H1 (cell line): ENCODE data around the gene PAPOLA. TPM values are rescaled to one million over a fixed set of nuclear protein-coding genes. Genes with fewer than 3 reads are reported as not detected.

Experiments used
- CTCF ChIA-PET: fragments of 300-600 bp; sonication (Branson Sonifier 250); formaldehyde crosslinking; loops from one replicate; lab custom pipeline; 2021; ENCODE audit not compliant: partially characterized antibody; lab: Charles Lee
- POLR2A ChIA-PET: fragments of 300-600 bp; sonication (Branson Sonifier 250); formaldehyde crosslinking; loops from one replicate; lab custom pipeline; 2021; ENCODE audit warnings: inconsistent platforms; ENCODE audit not compliant: partially characterized antibody; lab: Charles Lee
- DNase-seq, 2 experiments: peaks; one replicate each; pipeline versions ENCODE4 v3.0.0 to v3.0.0-alpha.2; 2010 to 2022; ENCODE audit warnings: low spot score in 2 of 2, low read depth in 1 of 2, mixed read lengths in 1 of 2
- FAIRE-seq: peaks from 2 replicates; lab custom pipeline; 2011; peaks lifted over from hg19 to GRCh38; lab: Jason Lieb, UNC
- H2AFZ ChIP-seq: 2 replicates; pipeline ENCODE4 v1.8.1; 2012; ENCODE audit warnings: low read length, inconsistent platforms
- H2AK5ac ChIP-seq: 2 replicates; pipeline ENCODE4 v1.6.1; 2013; ENCODE audit warnings: low read depth, low read length
- H2BK120ac ChIP-seq: replicated peaks from 2 replicates; pipeline ENCODE3; 2013; ENCODE audit warnings: low read depth, low read length, inconsistent platforms
- H2BK12ac ChIP-seq: 2 replicates; pipeline ENCODE4 v1.6.1; 2013; ENCODE audit warnings: low read depth, low read length
- H2BK15ac ChIP-seq: 2 replicates; pipeline ENCODE4 v1.6.1; 2013; ENCODE audit warnings: low read length
- H2BK20ac ChIP-seq: 2 replicates; pipeline ENCODE4 v1.6.1; 2013; ENCODE audit warnings: low read length
- H2BK5ac ChIP-seq: 2 replicates; pipeline ENCODE4 v1.6.1; 2013; ENCODE audit warnings: low read depth, low read length
- H3K14ac ChIP-seq: 2 replicates; pipeline ENCODE4 v1.6.1; 2013; ENCODE audit warnings: inconsistent platforms; ENCODE audit not compliant: insufficient read length
- H3K18ac ChIP-seq: 2 replicates; pipeline ENCODE4 v1.6.1; 2013; ENCODE audit warnings: low read length; ENCODE audit errors: extremely low read depth
- H3K23ac ChIP-seq: 2 replicates; pipeline ENCODE4 v1.6.1; 2013; ENCODE audit warnings: inconsistent platforms; ENCODE audit not compliant: insufficient read length
- H3K23me2 ChIP-seq: 2 replicates; pipeline ENCODE4 v1.6.1; 2013; ENCODE audit warnings: low read depth, low read length
- H3K27ac ChIP-seq: 2 replicates; pipeline ENCODE4 v1.6.1; 2011; ENCODE audit warnings: low read depth, low read length, inconsistent platforms
- H3K27me3 ChIP-seq, 4 experiments: replicated peaks in 1 of 4; 1 replicate in 1 of 4; 2 replicates in 3 of 4; pipeline versions ENCODE4 v1.6.1 to v1.8.1; 2011 to 2013; ENCODE audit warnings: low read length in 3 of 4, mild to moderate bottlenecking in 3 of 4, inconsistent platforms in 2 of 4, mixed read lengths in 2 of 4, moderate library complexity in 1 of 4; ENCODE audit not compliant: control insufficient read depth in 3 of 4, insufficient read depth in 3 of 4; ENCODE audit errors: extremely low read depth in 1 of 4
- H3K36me3 ChIP-seq, 4 experiments: 2 replicates each; pipeline versions ENCODE4 v1.6.1 to v1.8.1; 2011 to 2013; ENCODE audit warnings: mild to moderate bottlenecking in 4 of 4, low read length in 3 of 4, moderate library complexity in 2 of 4, control low read depth in 1 of 4, inconsistent platforms in 1 of 4; ENCODE audit not compliant: insufficient read depth in 4 of 4, control insufficient read depth in 2 of 4
- H3K4ac ChIP-seq: replicated peaks from 2 replicates; pipeline ENCODE3; 2013; ENCODE audit warnings: low read length, low read depth, mixed read lengths, inconsistent platforms; ENCODE audit not compliant: insufficient read length
- H3K4me1 ChIP-seq, 4 experiments: replicated peaks in 1 of 4; 1 replicate in 1 of 4; 2 replicates in 3 of 4; pipeline versions ENCODE4 v1.6.1 to v1.8.1; 2011 to 2013; ENCODE audit warnings: low read length in 3 of 4, inconsistent platforms in 2 of 4, mixed read lengths in 1 of 4; ENCODE audit not compliant: insufficient read depth in 4 of 4, control insufficient read depth in 3 of 4
- H3K4me2 ChIP-seq, 2 experiments: 2 replicates each; pipeline versions ENCODE4 v1.6.1 to v1.8.1; 2011 to 2013; ENCODE audit warnings: low read depth in 2 of 2, low read length in 2 of 2, control low read depth in 1 of 2, inconsistent platforms in 1 of 2, mild to moderate bottlenecking in 1 of 2; ENCODE audit not compliant: insufficient read depth in 1 of 2
- H3K4me3 ChIP-seq, 4 experiments: fragments of 200-600, 300-600 bp in 1 of 4; sonication (generic), shearing (Covaris generic), sonication (Bioruptor Twin) in 1 of 4; 2 replicates each; pipeline versions ENCODE4 v1.5.1 to v1.8.1; 2011 to 2016; ENCODE audit warnings: low read length in 4 of 4, low read depth in 3 of 4, control low read depth in 2 of 4, inconsistent platforms in 2 of 4, mild to moderate bottlenecking in 2 of 4, mixed read lengths in 1 of 4, moderate library complexity in 1 of 4; ENCODE audit not compliant: insufficient read depth in 2 of 4; ENCODE audit errors: extremely low read depth in 1 of 4
- H3K56ac ChIP-seq: replicated peaks from 2 replicates; pipeline ENCODE3; 2013; ENCODE audit warnings: low read depth, mild to moderate bottlenecking, mixed read lengths, low read length, inconsistent platforms; ENCODE audit not compliant: insufficient read length
- H3K79me1 ChIP-seq: 2 replicates; pipeline ENCODE4 v1.6.1; 2013; ENCODE audit warnings: low read depth, low read length, control low read depth
- H3K79me2 ChIP-seq, 2 experiments: 2 replicates each; pipeline versions ENCODE4 v1.6.1 to v1.8.1; 2012 to 2013; ENCODE audit warnings: low read length in 2 of 2, mild to moderate bottlenecking in 2 of 2, inconsistent platforms in 1 of 2; ENCODE audit not compliant: insufficient read depth in 2 of 2, control insufficient read depth in 1 of 2
- H3K9ac ChIP-seq, 4 experiments: replicated peaks in 1 of 4; 1 replicate in 1 of 4; 2 replicates in 3 of 4; pipeline versions ENCODE4 v1.6.1 to v1.8.1; 2011 to 2013; ENCODE audit warnings: low read depth in 3 of 4, low read length in 3 of 4, control low read depth in 2 of 4, mild to moderate bottlenecking in 2 of 4, moderate library complexity in 2 of 4, inconsistent platforms in 1 of 4; ENCODE audit errors: extremely low read depth in 1 of 4
- H3K9me3 ChIP-seq, 2 experiments: 2 replicates each; pipeline versions ENCODE4 v1.6.1 to v1.8.1; 2012 to 2013; ENCODE audit warnings: mild to moderate bottlenecking in 2 of 2, moderate library complexity in 2 of 2, control low read depth in 1 of 2, inconsistent platforms in 1 of 2, low read depth in 1 of 2, low read length in 1 of 2, mixed read lengths in 1 of 2; ENCODE audit not compliant: insufficient read depth in 2 of 2
- H4K20me1 ChIP-seq, 2 experiments: replicated peaks in 1 of 2; 2 replicates each; pipeline versions ENCODE3 to v1.8.1; 2011 to 2013; ENCODE audit warnings: inconsistent platforms in 2 of 2, low read length in 2 of 2, mild to moderate bottlenecking in 1 of 2; ENCODE audit not compliant: insufficient read depth in 2 of 2, control insufficient read depth in 1 of 2
- H4K5ac ChIP-seq: 2 replicates; pipeline ENCODE4 v1.6.1; 2013; ENCODE audit warnings: low read length, low read depth, mixed read lengths, inconsistent platforms; ENCODE audit not compliant: insufficient read length
- H4K8ac ChIP-seq: 2 replicates; pipeline ENCODE4 v1.8.0; 2013; ENCODE audit warnings: mild to moderate bottlenecking, moderate library complexity, low read length, inconsistent platforms; ENCODE audit not compliant: insufficient read depth; ENCODE audit errors: extremely low read depth
- H4K91ac ChIP-seq: replicated peaks from 2 replicates; pipeline ENCODE3; 2013; ENCODE audit warnings: low read length, mixed read lengths, inconsistent platforms; ENCODE audit not compliant: insufficient read length
- ASH2L ChIP-seq: fragments of 200-600, 300-600 bp; sonication (generic); IDR thresholded peaks from one replicate; pipeline ENCODE4 v1.7.1; 2017; ENCODE audit warnings: low read length
- BCL11A ChIP-seq, 2 experiments: IDR thresholded peaks; one replicate each; pipeline ENCODE4 v1.6.1; 2011; ENCODE audit warnings: low read depth in 2 of 2, low read length in 2 of 2, mild to moderate bottlenecking in 2 of 2
- BRCA1 ChIP-seq: IDR thresholded peaks from 2 replicates; pipeline ENCODE4 v1.6.1; 2012; ENCODE audit warnings: low read depth, low read length, improper control_type of control experiment
- CHD2 ChIP-seq: IDR thresholded peaks from 2 replicates; pipeline ENCODE4 v1.6.1; 2012; ENCODE audit warnings: low read length, improper control_type of control experiment
- CREB1 ChIP-seq: IDR thresholded peaks from 2 replicates; pipeline ENCODE4 v1.6.1; 2012; ENCODE audit warnings: inconsistent platforms
- CTBP2 ChIP-seq: IDR thresholded peaks from 2 replicates; pipeline ENCODE4 v1.7.0; 2011; ENCODE audit warnings: borderline replicate concordance, mild to moderate bottlenecking, moderate library complexity, mixed read lengths, low read length; ENCODE audit not compliant: insufficient read depth, insufficient read length
- EP300 ChIP-seq, 2 experiments: IDR thresholded peaks; 1 replicate in 1 of 2; 2 replicates in 1 of 2; pipeline ENCODE4 v1.6.1; 2011 to 2012; ENCODE audit warnings: low read depth in 2 of 2, low read length in 2 of 2, mild to moderate bottlenecking in 2 of 2, borderline replicate concordance in 1 of 2, inconsistent platforms in 1 of 2, moderate library complexity in 1 of 2
- FOSL1 ChIP-seq: IDR thresholded peaks from 2 replicates; pipeline ENCODE4 v1.6.1; 2011; ENCODE audit warnings: mild to moderate bottlenecking, low read depth, low read length, moderate library complexity; ENCODE audit not compliant: insufficient read depth
- KDM1A ChIP-seq: fragments of 200-600, 300-600 bp; sonication (generic); IDR thresholded peaks from 2 replicates; pipeline ENCODE4 v1.7.1; 2016; ENCODE audit warnings: mild to moderate bottlenecking, low read length, borderline replicate concordance
- KDM4A ChIP-seq: IDR thresholded peaks from one replicate; pipeline ENCODE4 v1.7.1; 2012; ENCODE audit warnings: low read depth, mild to moderate bottlenecking, moderate library complexity, low read length, inconsistent platforms; ENCODE audit not compliant: severe bottlenecking
- MAFK ChIP-seq: IDR thresholded peaks from 2 replicates; pipeline ENCODE4 v1.6.1; 2012; ENCODE audit warnings: low read depth, mild to moderate bottlenecking, improper control_type of control experiment, low read length
- NRF1 ChIP-seq: IDR thresholded peaks from 2 replicates; pipeline ENCODE4 v1.6.1; 2011; ENCODE audit warnings: mild to moderate bottlenecking, low read depth, low read length, improper control_type of control experiment
- POLR2AphosphoS5 ChIP-seq: IDR thresholded peaks from 2 replicates; pipeline ENCODE4 v1.6.1; 2011; ENCODE audit warnings: low read depth, low read length
- SAP30 ChIP-seq: fragments of 300-600 bp; sonication (generic); IDR thresholded peaks from 2 replicates; pipeline ENCODE4 v1.7.1; 2012; ENCODE audit warnings: low read length, moderate library complexity, mild to moderate bottlenecking, inconsistent platforms; ENCODE audit not compliant: insufficient read depth, insufficient replicate concordance
- YY1 ChIP-seq: IDR thresholded peaks from 2 replicates; pipeline ENCODE4 v1.6.1; 2011; ENCODE audit warnings: low read depth, mild to moderate bottlenecking, low read length
- WGBS, 2 experiments: shearing (Covaris generic) in 1 of 2; methylation state at CpG; one replicate each; pipeline versions ENCODE4 v1.1.6 to v1.1.7; 2013 to 2015; ENCODE audit warnings: low lambda C conversion rate in 2 of 2, mixed read lengths in 2 of 2, inconsistent platforms in 1 of 2, low coverage in 1 of 2, missing lambda C conversion rate in 1 of 2; ENCODE audit not compliant: insufficient replicate concordance in 2 of 2, insufficient coverage in 1 of 2, insufficient read length in 1 of 2; ENCODE audit errors: extremely low coverage in 1 of 2, missing lambda C conversion rate in 1 of 2; 5-methylcytosine and 5-hydroxymethylcytosine counted together
- polyA plus RNA-seq, 7 experiments: library from polyadenylated mRNA; depleted of rRNA in 3 of 7; stranded (reverse) in 5 of 7; unstranded in 2 of 7; fragments of >200 nt in 5 of 7; fragments of 200-250 nt in 2 of 7; gene quantifications; 1 replicate in 5 of 7; 2 replicates in 1 of 7; 4 replicates in 1 of 7; pipeline versions ENCODE4 v1.2.1 to v1.2.3, GENCODE V29; 2011 to 2013; ENCODE audit warnings: missing spikeins in 2 of 7, mixed read lengths in 2 of 7
- total RNA-seq: library from RNA; stranded (reverse); fragmentation: NEBNext Ultra II Directional; extraction: Animal tissue kit (Norgen Biotek cat#: 25700); gene quantifications from 2 replicates; pipeline ENCODE4 v1.2.1, GENCODE V29; 2021

The PAPOLA gene
- total and polyA plus RNA-seq, 2 of the 8 experiments (the other 6 are each of a cell fraction or from before 2014, with no cell fraction given), result 163 to 239 TPM

GRCh38 chr14:96508900-96509299, 6.7 kb downstream of the PAPOLA start:
- POLR2A ChIA-PET, result interaction anchor here (1.0 to 1.6 kb wide), 2 partner anchors 10 kb away, joined by 3 to 6 read pairs; no protein-coding TSS in a partner anchor
- no peak overlapping the region for H2BK15ac ChIP-seq
- no peak overlapping the region for H2BK12ac ChIP-seq
- H3K4me3 ChIP-seq, result no peak overlapping the region
- no peak overlapping the region for H3K9ac ChIP-seq
- no peak for DNase-seq
- no peak overlapping the region for H3K14ac ChIP-seq
- no peak overlapping the region for H2AK5ac ChIP-seq
- no peaks in the 10 kb centered on the region for H3K23me2 ChIP-seq
- H3K79me1 ChIP-seq, result peaks cover 7% of the 10 kb centered on the region; the same call in 1 of the 2 replicates
- H3K27me3 ChIP-seq, result no peaks in the 10 kb centered on the region
- WGBS, 2 experiments, result 94% methylated on average over 5 of the region's 5 CpGs; no CpG with 5 or more reads in 1 of the 2 experiments
- FAIRE-seq, result no peak
- no peak overlapping the region for H2BK120ac ChIP-seq
- H4K8ac ChIP-seq, result no peak overlapping the region
- no peak overlapping the region for H3K56ac ChIP-seq
- H4K91ac ChIP-seq, result no peak overlapping the region
- H3K4me1 ChIP-seq, result peaks cover 0 to 11% (median 8%) of the 10 kb centered on the region in 4 experiments; a peak in 6 of 7 replicates
- CTCF ChIA-PET, result interaction anchor here (1.4 to 1.5 kb wide), 3 partner anchors 9 to 140 kb away, joined by 3 read pairs; no protein-coding TSS in a partner anchor
- H2AFZ ChIP-seq, result no peak overlapping the region
- no peak overlapping the region for H3K27ac ChIP-seq
- H3K23ac ChIP-seq, result no peak overlapping the region
- H2BK5ac ChIP-seq, result no peak overlapping the region
- peaks cover 34 to 41% of the 10 kb centered on the region in 2 experiments for H4K20me1 ChIP-seq
- H3K36me3 ChIP-seq, result no peaks in the 10 kb centered on the region
- no peak overlapping the region for H2BK20ac ChIP-seq
- H3K18ac ChIP-seq, result no peak overlapping the region
- H3K4me2 ChIP-seq, result peak overlapping the region in 1 of 2 experiments; percentile 11; a peak in 1 of 4 replicates
- peaks cover 73 to 99% of the 10 kb centered on the region in 2 experiments for H3K79me2 ChIP-seq
- H3K9me3 ChIP-seq, result no peaks in the 10 kb centered on the region
- H3K4ac ChIP-seq, result no peak overlapping the region
- no peak overlapping the region for H4K5ac ChIP-seq
- TF ChIP-seq CREB1 (no peak), KDM1A (no peak), ASH2L (no peak), MAFK (no peak), POLR2AphosphoS5 (no peak), KDM4A (no peak), NRF1 (no peak), YY1 (no peak), BCL11A (IDR thresholded peaks at IDR 0.05; ENCODE audit: low read depth in 2 of 2, low read length in 2 of 2) (no peak), FOSL1 (no peak), BRCA1 (no peak), SAP30 (no peak), CTBP2 (no peak), EP300 (IDR thresholded peaks at IDR 0.05; ENCODE audit: borderline replicate concordance in 1 of 2, low read depth in 2 of 2, low read length in 2 of 2) (no peak), CHD2 (no peak)
